ENCODE measurements around the gene TMX1.

TMX1 gene

DNA sequence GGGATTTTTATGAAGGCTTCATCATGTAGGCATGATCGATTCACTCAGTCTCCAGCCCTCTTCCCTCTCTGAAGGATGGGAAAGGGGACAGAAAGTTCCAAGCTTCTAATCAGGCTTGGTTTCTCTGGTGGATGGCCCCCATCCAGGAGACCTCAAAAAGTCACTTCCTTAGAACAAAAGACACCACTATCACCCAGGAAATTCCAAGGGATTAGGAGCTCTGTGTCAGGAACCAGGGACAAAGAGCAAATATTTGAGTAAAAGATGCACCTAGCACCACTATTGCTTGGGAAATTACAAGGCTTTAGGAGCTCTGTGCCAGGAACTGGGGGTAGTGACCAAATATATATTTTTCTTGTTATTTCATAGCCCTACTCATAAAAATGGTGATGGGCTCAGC lies 33.6 kb upstream of the TMX1 start:
- Histone ChIP-seq H3K4me3 (ENCODE audit: low read depth, low read length) (no peak overlapping the region), H3K27me3 (no peaks in the 10 kb centered on the region), H3K36me3 (no peaks in the 10 kb centered on the region), H3K4me1 (peaks cover 44% of the 10 kb centered on the region), H3K9me3 (no peaks in the 10 kb centered on the region)
- no peak for DNase-seq
- TF ChIP-seq, protein P1, sequence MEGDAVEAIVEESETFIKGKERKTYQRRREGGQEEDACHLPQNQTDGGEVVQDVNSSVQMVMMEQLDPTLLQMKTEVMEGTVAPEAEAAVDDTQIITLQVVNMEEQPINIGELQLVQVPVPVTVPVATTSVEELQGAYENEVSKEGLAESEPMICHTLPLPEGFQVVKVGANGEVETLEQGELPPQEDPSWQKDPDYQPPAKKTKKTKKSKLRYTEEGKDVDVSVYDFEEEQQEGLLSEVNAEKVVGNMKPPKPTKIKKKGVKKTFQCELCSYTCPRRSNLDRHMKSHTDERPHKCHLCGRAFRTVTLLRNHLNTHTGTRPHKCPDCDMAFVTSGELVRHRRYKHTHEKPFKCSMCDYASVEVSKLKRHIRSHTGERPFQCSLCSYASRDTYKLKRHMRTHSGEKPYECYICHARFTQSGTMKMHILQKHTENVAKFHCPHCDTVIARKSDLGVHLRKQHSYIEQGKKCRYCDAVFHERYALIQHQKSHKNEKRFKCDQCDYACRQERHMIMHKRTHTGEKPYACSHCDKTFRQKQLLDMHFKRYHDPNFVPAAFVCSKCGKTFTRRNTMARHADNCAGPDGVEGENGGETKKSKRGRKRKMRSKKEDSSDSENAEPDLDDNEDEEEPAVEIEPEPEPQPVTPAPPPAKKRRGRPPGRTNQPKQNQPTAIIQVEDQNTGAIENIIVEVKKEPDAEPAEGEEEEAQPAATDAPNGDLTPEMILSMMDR (IDR thresholded peaks at IDR 0.05; ENCODE audit: low read depth, low read length), result no peak

- Histone ChIP-seq H3K9me3 (no peaks in the 10 kb centered on the region), H3K27me3 (no peaks in the 10 kb centered on the region), H3K4me3 (ENCODE audit: low read depth, low read length) (no peak overlapping the region), H3K4me1 (peaks cover 44% of the 10 kb centered on the region), H3K36me3 (no peaks in the 10 kb centered on the region)
- DNase-seq, result no peak
- TF ChIP-seq, protein P1 (IDR thresholded peaks at IDR 0.05; ENCODE audit: low read depth, low read length), result no peak
These were observed 32.4 kb upstream of the TMX1 start for GRCh38 chr14:51207621-51208020.

DNA sequence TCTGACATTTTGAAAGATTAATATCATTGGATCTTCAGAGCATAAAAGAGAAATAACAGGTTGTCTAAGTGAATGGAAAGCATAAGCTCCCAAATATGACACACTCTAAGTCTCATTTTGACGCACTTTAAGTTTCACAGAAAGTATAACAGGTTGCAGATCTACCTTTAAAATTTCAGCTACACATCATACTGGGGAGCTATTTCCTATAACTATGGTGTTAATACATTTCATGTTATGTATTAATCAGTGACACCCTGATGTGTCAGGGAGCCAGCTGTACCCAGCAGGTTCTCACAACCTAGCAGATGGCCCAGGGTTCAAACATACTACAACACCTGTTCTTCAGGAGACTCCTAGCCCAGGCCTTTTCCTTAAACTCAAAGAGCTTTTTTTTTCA lies 31.1 kb upstream of the TMX1 start:
- DNase-seq, result no peak

GRCh38 chr14:51209457-51209856 lies 30.6 kb upstream of the TMX1 start:
- no peaks in the 10 kb centered on the region for H3K36me3 ChIP-seq
- H3K4me3 ChIP-seq (ENCODE audit: low read depth, low read length), result no peak overlapping the region
- DNase-seq, result peak; percentile 65
- H3K27me3 ChIP-seq, result no peaks in the 10 kb centered on the region
- H3K4me1 ChIP-seq, result peaks cover 31% of the 10 kb centered on the region
- no peaks in the 10 kb centered on the region for H3K9me3 ChIP-seq
- TF ChIP-seq, protein P1 (IDR thresholded peaks at IDR 0.05; ENCODE audit: low read depth, low read length), result no peak

More for the DNA sequence above, 31.1 kb upstream of the TMX1 start:
- TF ChIP-seq, protein P1 (IDR thresholded peaks at IDR 0.05; ENCODE audit: low read depth, low read length), result no peak
- Histone ChIP-seq H3K4me1 (peaks cover 36% of the 10 kb centered on the region), H3K4me3 (ENCODE audit: low read depth, low read length) (no peak overlapping the region), H3K36me3 (no peaks in the 10 kb centered on the region), H3K9me3 (no peaks in the 10 kb centered on the region), H3K27me3 (no peaks in the 10 kb centered on the region)

- peak; percentile 43 for DNase-seq
These were observed 29.5 kb upstream of the TMX1 start for GRCh38 chr14:51210594-51210993.

GRCh38 chr14:51211149-51211548 lies 28.9 kb upstream of the TMX1 start:
- Histone ChIP-seq H3K4me1 (peaks cover 26% of the 10 kb centered on the region), H3K27me3 (no peaks in the 10 kb centered on the region), H3K36me3 (no peaks in the 10 kb centered on the region), H3K9me3 (no peaks in the 10 kb centered on the region), H3K4me3 (ENCODE audit: low read depth, low read length) (no peak overlapping the region)
- TF ChIP-seq, protein P1 (IDR thresholded peaks at IDR 0.05; ENCODE audit: low read depth, low read length), result no peak
- peak; percentile 24 for DNase-seq

More at GRCh38 chr14:51210594-51210993, 29.5 kb upstream of the TMX1 start:
- Histone ChIP-seq H3K9me3 (no peaks in the 10 kb centered on the region), H3K4me1 (peaks cover 26% of the 10 kb centered on the region), H3K4me3 (ENCODE audit: low read depth, low read length) (no peak overlapping the region), H3K27me3 (no peaks in the 10 kb centered on the region), H3K36me3 (no peaks in the 10 kb centered on the region)
- TF ChIP-seq, protein P1 (IDR thresholded peaks at IDR 0.05; ENCODE audit: low read depth, low read length), result no peak

Data from BE2C (cell line).